Choroid plexus epithelial cell (primary cell): ENCODE measurements around the gene TPRN.

ENCODE experiments used
- DNase-seq: peaks from one replicate; pipeline ENCODE4 v3.0.0-alpha.2; 2010; ENCODE audit warnings: low read depth
- H3K4me3 ChIP-seq: 2 replicates; pipeline ENCODE4 v1.5.1; 2011; ENCODE audit warnings: low read depth, mild to moderate bottlenecking, control low read depth, low read length, moderate library complexity
- TF ChIP-seq, protein P1 (sequence below): conservative IDR thresholded peaks from 2 replicates; pipeline ENCODE4 v1.5.1; 2011; ENCODE audit warnings: low read depth, mild to moderate bottlenecking, control low read depth, inconsistent platforms, low read length, moderate library complexity

The TPRN gene

DNA sequence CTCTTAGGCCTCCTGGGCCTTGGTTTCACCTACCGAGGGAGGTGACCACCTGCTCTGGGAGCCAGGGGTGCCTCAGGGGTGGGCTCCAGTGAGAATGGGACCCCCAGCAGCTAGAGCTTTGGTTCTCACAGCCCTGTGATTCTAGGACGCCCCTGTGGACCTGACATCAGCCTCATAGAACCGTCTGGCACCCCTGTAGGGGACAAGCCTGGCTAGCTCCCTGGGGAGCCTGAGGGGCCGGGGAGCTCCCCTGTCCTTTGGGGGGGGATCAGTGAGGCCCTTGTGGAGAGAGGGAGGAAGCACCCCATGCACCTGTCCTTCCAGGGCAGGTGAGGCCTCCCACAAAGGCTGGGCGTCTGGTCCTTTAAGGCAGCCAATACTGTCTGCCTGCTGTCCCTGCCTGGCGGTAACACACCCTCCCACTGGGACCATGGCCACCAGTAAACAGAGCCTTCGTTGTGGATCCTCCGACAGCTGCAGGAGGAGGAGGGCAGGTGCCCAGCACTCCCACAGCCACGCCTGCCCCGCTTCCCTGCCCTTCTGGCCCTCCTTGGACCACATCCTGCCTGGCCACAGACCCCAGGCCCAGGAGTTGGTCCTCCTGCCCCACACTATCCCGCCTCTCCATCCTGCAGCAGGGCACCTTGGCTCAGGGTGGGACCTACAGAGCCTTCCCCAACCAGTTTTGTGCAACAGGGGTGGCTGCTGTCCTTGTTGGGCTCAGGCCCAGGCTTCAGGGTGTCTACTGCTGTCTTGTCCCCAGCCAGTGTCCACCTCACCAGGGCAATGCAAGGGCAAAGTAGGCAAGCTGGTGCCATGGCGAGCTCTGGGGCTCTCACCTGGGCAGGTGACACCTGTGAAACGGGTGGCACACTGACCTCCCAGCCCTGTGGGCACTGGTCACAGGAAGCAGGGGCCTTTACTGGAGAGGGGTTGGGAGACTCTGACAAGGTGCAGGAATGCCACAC is 37.5 kb upstream of the TPRN start:
- no peak for DNase-seq
- TF ChIP-seq, protein P1, sequence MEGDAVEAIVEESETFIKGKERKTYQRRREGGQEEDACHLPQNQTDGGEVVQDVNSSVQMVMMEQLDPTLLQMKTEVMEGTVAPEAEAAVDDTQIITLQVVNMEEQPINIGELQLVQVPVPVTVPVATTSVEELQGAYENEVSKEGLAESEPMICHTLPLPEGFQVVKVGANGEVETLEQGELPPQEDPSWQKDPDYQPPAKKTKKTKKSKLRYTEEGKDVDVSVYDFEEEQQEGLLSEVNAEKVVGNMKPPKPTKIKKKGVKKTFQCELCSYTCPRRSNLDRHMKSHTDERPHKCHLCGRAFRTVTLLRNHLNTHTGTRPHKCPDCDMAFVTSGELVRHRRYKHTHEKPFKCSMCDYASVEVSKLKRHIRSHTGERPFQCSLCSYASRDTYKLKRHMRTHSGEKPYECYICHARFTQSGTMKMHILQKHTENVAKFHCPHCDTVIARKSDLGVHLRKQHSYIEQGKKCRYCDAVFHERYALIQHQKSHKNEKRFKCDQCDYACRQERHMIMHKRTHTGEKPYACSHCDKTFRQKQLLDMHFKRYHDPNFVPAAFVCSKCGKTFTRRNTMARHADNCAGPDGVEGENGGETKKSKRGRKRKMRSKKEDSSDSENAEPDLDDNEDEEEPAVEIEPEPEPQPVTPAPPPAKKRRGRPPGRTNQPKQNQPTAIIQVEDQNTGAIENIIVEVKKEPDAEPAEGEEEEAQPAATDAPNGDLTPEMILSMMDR: no peak

DNA sequence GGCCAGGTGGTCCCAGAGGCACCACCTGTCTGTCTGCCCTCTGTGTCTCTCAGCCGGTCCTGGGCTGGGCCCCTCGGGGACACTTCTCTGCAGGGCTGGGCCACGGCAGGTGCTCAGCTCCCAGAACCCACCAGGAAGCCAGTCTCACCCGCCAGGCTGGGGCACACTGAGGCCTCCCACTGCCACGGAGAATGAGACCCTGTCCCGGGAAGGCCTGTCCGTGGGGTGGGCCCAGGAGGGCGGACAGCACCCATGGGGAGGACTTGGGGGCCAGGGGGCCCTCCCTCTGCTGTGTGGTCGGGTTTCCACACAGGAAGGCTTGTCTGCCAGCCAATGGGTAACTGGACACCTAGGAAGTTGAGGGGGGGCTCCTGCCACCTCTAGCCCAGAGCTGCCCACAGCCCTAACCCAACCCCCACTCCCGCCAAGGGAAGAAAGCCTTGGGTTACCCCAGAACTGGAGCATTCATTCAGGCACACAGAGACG is 36.4 kb upstream of the TPRN start:
- no peak for DNase-seq
- TF ChIP-seq, protein P1: no peak
- H3K4me3 ChIP-seq: no peak overlapping the region

More for the DNA sequence above, 37.5 kb upstream of the TPRN start:
- H3K4me3 ChIP-seq: no peak overlapping the region

DNA sequence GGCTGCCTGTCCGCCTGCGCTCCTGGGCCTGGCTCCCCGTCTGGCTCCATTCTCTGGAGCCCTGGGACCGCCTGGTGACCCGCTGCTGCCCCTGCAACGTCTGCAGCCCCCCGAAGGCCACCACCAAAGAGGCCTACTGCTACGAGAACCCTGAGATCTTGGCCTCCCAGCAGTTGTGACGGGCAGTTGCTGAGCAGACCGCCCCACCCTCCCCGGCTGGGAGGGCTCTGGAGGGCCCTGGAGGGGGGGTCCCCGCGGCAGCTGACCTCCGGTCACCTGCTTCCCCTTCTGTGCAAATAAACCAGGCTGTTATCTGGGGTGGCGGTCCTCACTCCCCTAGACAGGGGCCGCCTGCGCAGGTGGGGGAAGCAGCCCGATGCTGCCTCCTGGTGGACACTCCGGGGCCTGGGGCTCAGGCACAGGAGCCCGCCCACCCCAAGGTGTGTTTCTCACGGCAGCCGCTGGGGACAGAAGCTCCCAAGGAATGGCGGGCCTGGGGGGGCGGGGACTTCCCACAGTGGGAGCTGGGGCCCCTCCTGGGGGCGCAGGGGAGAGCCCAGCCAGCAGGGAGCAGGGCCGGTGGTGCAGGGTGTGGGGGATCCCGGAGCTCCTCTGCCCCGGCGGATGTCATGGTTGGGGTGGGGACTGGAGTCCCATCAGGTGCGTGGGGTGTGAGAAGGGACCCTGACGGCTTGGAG is 35.8 kb upstream of the TPRN start:
- DNase-seq: peak; percentile 81
- no peak overlapping the region for H3K4me3 ChIP-seq
- TF ChIP-seq, protein P1: peak; percentile 96

DNA sequence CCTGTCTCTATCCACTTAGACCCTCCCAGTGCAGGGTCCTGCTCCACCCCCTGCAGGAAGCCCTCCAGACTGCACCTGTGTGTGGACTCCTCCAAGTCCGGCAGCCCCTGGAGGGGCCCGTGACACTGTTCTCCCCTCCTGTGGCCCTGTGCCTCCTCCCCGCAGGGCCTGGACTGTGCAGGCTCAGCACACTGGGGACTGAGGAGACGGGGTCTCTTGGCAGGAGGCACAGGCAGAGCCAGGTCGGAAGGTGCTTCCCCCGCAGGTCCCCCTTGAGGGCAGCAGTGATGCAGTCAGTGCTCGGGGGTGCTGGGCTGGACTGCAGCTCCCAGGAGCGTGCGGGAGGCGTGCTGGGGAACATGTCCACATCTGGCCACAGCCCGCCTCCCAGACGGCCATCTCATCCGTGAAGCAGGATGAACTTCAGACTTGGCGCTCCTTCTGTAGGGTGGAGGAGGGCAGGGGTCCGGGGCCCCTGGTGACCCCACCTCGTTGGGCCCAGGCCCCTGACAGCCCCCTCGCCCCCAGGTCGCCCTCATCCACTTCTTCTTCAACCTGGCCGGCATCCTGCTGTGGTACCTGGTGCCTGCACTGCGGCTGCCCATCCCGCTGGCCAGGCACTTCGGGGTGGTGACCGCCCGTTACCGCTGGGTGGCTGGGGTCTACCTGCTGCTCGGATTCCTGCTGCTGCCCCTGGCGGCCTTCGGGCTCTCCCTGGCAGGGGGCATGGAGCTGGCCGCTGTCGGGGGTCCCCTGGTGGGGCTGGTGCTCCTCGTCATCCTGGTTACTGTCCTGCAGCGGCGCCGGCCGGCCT is 35.1 kb upstream of the TPRN start:
- TF ChIP-seq, protein P1: no peak
- DNase-seq: no peak
- H3K4me3 ChIP-seq: no peak overlapping the region

DNA sequence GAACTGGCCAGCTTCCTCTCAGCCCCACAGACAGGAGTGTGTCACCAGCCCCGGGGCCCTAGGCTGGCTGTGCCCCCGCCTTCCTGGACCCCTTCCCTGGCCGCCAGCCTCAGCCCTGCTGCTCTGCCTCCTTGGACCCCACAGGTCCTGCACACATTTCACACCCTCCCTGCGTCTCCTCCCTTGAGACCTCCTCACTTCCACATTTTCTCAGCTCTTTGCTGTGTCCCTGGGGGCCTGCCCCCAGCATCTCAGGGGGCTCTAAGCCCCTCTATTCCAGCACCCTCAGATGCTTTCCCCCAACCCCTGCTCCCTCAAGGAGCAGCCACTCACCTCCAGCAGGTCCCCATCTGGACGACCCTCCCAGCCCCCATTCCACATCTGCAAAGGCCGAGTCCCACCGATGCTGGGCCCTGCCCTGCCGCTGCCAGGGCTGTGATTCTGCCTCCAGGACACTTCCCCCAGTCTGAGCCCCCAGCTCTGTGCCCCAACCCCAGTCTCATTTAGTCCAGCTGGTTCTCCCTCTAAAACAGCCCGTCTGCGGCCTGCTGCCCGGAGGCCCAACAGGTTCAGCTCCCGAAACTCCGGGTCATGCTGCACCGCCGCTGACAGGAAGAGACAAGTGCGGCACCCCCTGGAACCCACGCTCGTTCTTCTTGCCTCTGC is 34.4 kb upstream of the TPRN start:
- DNase-seq: no peak
- no peak overlapping the region for H3K4me3 ChIP-seq

More for the DNA sequence above, 34.4 kb upstream of the TPRN start:
- TF ChIP-seq, protein P1: no peak
